Fibroblast of lung (primary cell): ENCODE results near the gene RPL23. TPM values are rescaled to one million over a fixed set of nuclear protein-coding genes. Genes with fewer than 3 reads are reported as not detected.

ENCODE experiments used
- DNase-seq, 2 donors: peaks; one replicate each; pipeline versions ENCODE4 v3.0.0 to v3.0.0-alpha.2; 2010; ENCODE audit warnings: low read depth in 2 of 2
- H2AFZ ChIP-seq: 2 replicates; pipeline ENCODE4 v1.5.1; 2012; ENCODE audit warnings: low read length, control low read depth, inconsistent platforms
- H3K27ac ChIP-seq: 2 replicates; pipeline ENCODE4 v1.5.1; 2011; ENCODE audit warnings: low read length, control low read depth; ENCODE audit not compliant: insufficient read depth
- H3K27me3 ChIP-seq: 2 replicates; pipeline ENCODE4 v1.5.1; 2011; ENCODE audit warnings: mild to moderate bottlenecking, low read length; ENCODE audit not compliant: control insufficient read depth, insufficient read depth
- H3K36me3 ChIP-seq: 2 replicates; pipeline ENCODE4 v1.5.1; 2011; ENCODE audit warnings: low read length; ENCODE audit not compliant: control insufficient read depth, insufficient read depth
- H3K4me1 ChIP-seq: 2 replicates; pipeline ENCODE4 v1.5.1; 2011; ENCODE audit warnings: low read length; ENCODE audit not compliant: control insufficient read depth, insufficient read depth; ENCODE audit errors: extremely low read depth
- H3K4me2 ChIP-seq: 2 replicates; pipeline ENCODE4 v1.5.1; 2011; ENCODE audit warnings: low read length, control low read depth; ENCODE audit not compliant: insufficient read depth; ENCODE audit errors: extremely low read depth
- H3K4me3 ChIP-seq, 4 experiments: fragments of 200-600 bp in 1 of 4; sonication (generic) in 1 of 4; replicated peaks in 1 of 4; 2 replicates each; pipeline ENCODE4 v1.5.1; 2011 to 2016; ENCODE audit warnings: low read length in 4 of 4, low read depth in 3 of 4, mild to moderate bottlenecking in 3 of 4, control low read depth in 2 of 4, inconsistent platforms in 1 of 4, mixed read lengths in 1 of 4; ENCODE audit not compliant: insufficient read depth in 1 of 4; ENCODE audit errors: control extremely low read depth in 1 of 4
- H3K79me2 ChIP-seq: 2 replicates; pipeline ENCODE4 v1.5.1; 2012; ENCODE audit warnings: mild to moderate bottlenecking, low read length, inconsistent platforms; ENCODE audit not compliant: control insufficient read depth, insufficient read depth
- H3K9ac ChIP-seq: 2 replicates; pipeline ENCODE4 v1.5.1; 2011; ENCODE audit warnings: mild to moderate bottlenecking, low read length, control low read depth; ENCODE audit not compliant: insufficient read depth
- H3K9me3 ChIP-seq: 2 replicates; pipeline ENCODE4 v1.5.1; 2012; ENCODE audit warnings: low read depth, low read length; ENCODE audit not compliant: control insufficient read depth, insufficient read depth
- H4K20me1 ChIP-seq: 2 replicates; pipeline ENCODE4 v1.5.1; 2011; ENCODE audit warnings: low read length; ENCODE audit not compliant: control insufficient read depth, insufficient read depth; ENCODE audit errors: extremely low read depth
- EZH2 ChIP-seq: IDR thresholded peaks from 2 replicates; pipeline ENCODE4 v1.5.1; 2012; ENCODE audit warnings: low read length, control low read depth, mild to moderate bottlenecking; ENCODE audit errors: missing control alignments
- polyA plus RNA-seq, 2 donors: library from polyadenylated mRNA; depleted of rRNA in 1 of 2; stranded (reverse) in 1 of 2; unstranded in 1 of 2; fragments of >200 nt; gene quantifications; 2 replicates each; pipeline ENCODE4 v1.2.1, GENCODE V29; 2011 to 2012; ENCODE audit warnings: missing spikeins in 1 of 2
- total RNA-seq: library from RNA; depleted of rRNA; stranded (reverse); fragments of >200 nt; gene quantifications from 2 replicates; pipeline ENCODE4 v1.2.1, GENCODE V29; 2014
- TF ChIP-seq, protein P1 (sequence below), 2 donors: IDR thresholded peaks in 1 of 2; conservative IDR thresholded peaks in 1 of 2; 1 replicate in 1 of 2; 2 replicates in 1 of 2; pipeline ENCODE4 v1.5.1; 2011 to 2012; ENCODE audit warnings: low read length in 2 of 2, control low read depth in 1 of 2, inconsistent platforms in 1 of 2, low read depth in 1 of 2, mild to moderate bottlenecking in 1 of 2

Gene RPL23
- total and polyA plus RNA-seq, 2 donors (not counting 1 experiment from before 2014, with no cell fraction given), result 1,552 to 2,693 TPM

DNA sequence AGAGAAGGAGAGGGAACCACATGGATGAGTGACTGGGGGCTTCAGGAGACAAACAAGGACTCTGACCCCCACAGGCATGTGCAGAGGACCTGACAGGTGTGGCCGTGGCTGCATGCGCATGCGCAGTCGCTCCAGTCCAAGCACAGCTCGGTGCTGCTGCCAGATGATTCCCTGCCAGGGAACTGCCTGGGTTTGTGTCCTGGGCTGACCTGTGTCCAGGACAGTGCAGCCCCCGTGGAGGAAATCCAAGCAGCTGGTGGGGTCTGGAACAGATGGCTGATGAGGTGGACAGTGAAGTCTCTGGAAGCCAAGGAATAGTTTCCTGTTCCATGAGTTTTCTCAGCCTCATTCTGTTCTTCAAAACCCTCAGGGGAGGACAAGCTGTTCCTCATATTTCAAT lies 43.7 kb upstream of the RPL23 start:
- peaks cover 48% of the 10 kb centered on the region for H3K4me1 ChIP-seq
- H3K36me3 ChIP-seq, result peaks cover 38% of the 10 kb centered on the region
- no peaks in the 10 kb centered on the region for H4K20me1 ChIP-seq
- no peak overlapping the region for H2AFZ ChIP-seq
- peak in 1 of 2 donors; percentile 24 for DNase-seq
- H3K27me3 ChIP-seq, result no peaks in the 10 kb centered on the region
- H3K4me3 ChIP-seq, result no peak overlapping the region
- H3K79me2 ChIP-seq, result peaks cover 54% of the 10 kb centered on the region
- no peak overlapping the region for H3K27ac ChIP-seq
- H3K9ac ChIP-seq, result no peak overlapping the region
- H3K4me2 ChIP-seq, result no peak overlapping the region
- H3K9me3 ChIP-seq, result no peaks in the 10 kb centered on the region
- TF ChIP-seq, protein P1, sequence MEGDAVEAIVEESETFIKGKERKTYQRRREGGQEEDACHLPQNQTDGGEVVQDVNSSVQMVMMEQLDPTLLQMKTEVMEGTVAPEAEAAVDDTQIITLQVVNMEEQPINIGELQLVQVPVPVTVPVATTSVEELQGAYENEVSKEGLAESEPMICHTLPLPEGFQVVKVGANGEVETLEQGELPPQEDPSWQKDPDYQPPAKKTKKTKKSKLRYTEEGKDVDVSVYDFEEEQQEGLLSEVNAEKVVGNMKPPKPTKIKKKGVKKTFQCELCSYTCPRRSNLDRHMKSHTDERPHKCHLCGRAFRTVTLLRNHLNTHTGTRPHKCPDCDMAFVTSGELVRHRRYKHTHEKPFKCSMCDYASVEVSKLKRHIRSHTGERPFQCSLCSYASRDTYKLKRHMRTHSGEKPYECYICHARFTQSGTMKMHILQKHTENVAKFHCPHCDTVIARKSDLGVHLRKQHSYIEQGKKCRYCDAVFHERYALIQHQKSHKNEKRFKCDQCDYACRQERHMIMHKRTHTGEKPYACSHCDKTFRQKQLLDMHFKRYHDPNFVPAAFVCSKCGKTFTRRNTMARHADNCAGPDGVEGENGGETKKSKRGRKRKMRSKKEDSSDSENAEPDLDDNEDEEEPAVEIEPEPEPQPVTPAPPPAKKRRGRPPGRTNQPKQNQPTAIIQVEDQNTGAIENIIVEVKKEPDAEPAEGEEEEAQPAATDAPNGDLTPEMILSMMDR (conservative IDR thresholded peaks at IDR 0.05 in 1 of 2, IDR thresholded peaks at IDR 0.05 in 1 of 2; ENCODE audit: low read depth in 1 of 2, low read length in 2 of 2), result no peak
- TF ChIP-seq EZH2, result no peak

DNA sequence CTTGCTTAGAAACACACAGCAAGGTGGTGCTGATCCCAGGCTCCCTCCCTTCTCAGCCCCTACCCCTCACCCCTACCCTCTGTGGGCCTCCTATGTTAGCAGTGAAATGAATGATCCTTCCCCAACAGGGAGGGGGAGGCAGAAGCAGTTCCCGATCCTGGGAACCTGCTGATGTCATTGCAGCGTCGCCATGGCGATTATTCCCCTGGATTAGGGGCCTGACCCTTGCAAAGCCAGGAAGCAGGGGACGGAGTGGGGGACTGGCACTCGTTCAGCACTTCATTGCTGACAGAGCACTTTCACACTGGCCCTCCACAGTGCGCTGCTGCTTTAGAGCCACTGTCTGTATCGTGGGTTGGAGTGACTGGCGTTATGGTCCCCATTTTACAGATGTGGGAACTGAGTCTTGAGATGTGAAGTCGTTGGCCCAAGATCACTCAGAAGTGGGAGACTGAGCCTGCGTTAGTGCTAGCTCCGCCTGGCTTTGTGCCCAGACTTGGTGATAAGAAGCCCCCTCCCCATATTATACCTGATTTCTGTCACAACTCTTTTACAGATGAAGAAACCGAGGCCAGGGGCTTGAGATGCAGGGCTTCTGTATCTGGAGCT lies 42.9 kb upstream of the RPL23 start:
- H2AFZ ChIP-seq, result no peak overlapping the region
- no peaks in the 10 kb centered on the region for H4K20me1 ChIP-seq
- H3K79me2 ChIP-seq, result peaks cover 54% of the 10 kb centered on the region
- H3K4me3 ChIP-seq, result no peak overlapping the region
- peaks cover 43% of the 10 kb centered on the region for H3K36me3 ChIP-seq
- H3K4me1 ChIP-seq, result peaks cover 45% of the 10 kb centered on the region
- H3K4me2 ChIP-seq, result no peak overlapping the region
- no peak for TF ChIP-seq EZH2
- TF ChIP-seq, protein P1 (conservative IDR thresholded peaks at IDR 0.05 in 1 of 2, IDR thresholded peaks at IDR 0.05 in 1 of 2; ENCODE audit: low read depth in 1 of 2, low read length in 2 of 2), result no peak
- H3K27ac ChIP-seq, result peak overlapping the region; percentile 44
- no peaks in the 10 kb centered on the region for H3K27me3 ChIP-seq
- no peak for DNase-seq
- no peak overlapping the region for H3K9ac ChIP-seq
- H3K9me3 ChIP-seq, result no peaks in the 10 kb centered on the region

GRCh38 chr17:38894276-38894675 lies 40.8 kb upstream of the RPL23 start:
- Histone ChIP-seq H2AFZ (no peak overlapping the region), H3K36me3 (peaks cover 51% of the 10 kb centered on the region), H3K4me3 (no peak overlapping the region), H3K4me2 (no peak overlapping the region), H3K27ac (no peak overlapping the region), H3K9ac (no peak overlapping the region), H3K79me2 (peaks cover 68% of the 10 kb centered on the region), H3K4me1 (peaks cover 32% of the 10 kb centered on the region), H4K20me1 (no peaks in the 10 kb centered on the region), H3K9me3 (no peaks in the 10 kb centered on the region), H3K27me3 (no peaks in the 10 kb centered on the region)
- TF ChIP-seq, protein P1 (conservative IDR thresholded peaks at IDR 0.05 in 1 of 2, IDR thresholded peaks at IDR 0.05 in 1 of 2; ENCODE audit: low read depth in 1 of 2, low read length in 2 of 2), result no peak
- TF ChIP-seq EZH2, result no peak
- DNase-seq, result no peak
